ENCODE measurements around the gene GRIN1.

- TF ChIP-seq CTCF (IDR thresholded peaks at IDR 0.05; ENCODE audit: low read length) (no peak), EZH2 (IDR thresholded peaks at IDR 0.05; ENCODE audit: borderline replicate concordance, low read length) (no peak)
These were observed 59.3 kb downstream of the GRIN1 start for GRCh38 chr9:137198051-137198901.

Data from OCI-LY1 (cell line).